ENCODE data around the gene THY1. TPM values are rescaled to one million over a fixed set of nuclear protein-coding genes. Genes with fewer than 3 reads are reported as not detected.

THY1 gene
- total and polyA plus RNA-seq, 8 donors, result 28.7 to 130 (median 46.9) TPM

DNA sequence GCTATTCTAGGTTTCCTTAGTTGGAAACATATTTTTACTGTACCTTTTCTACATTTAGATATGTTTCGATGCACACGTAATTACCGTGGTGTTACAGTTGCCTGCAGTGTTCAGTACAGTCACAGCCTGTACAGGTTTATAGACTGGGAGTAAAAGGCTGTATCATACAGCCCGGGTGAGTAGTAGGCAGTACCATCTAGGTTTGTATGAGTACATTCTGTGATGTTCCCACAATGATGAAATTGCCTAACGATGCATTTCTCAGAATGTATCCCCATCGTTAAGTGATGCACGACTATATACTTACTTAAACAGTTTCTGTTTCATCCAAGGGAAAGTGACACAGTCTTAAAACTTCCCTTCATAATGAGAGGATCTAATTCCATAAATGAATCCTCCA, 13.1 kb upstream of the THY1 start:
- Histone ChIP-seq H3K27ac (no peak overlapping the region), H3K4me3 (no peak overlapping the region), H3K36me3 (no peaks in the 10 kb centered on the region), H3K4me1 (no peaks in the 10 kb centered on the region), H3K9me3 (no peaks in the 10 kb centered on the region), H3K27me3 (peaks cover 0 to 2% of the 10 kb centered on the region in 2 donors)
- intact Hi-C loops (cut with DNase I), result no loop called here
- ATAC-seq (no peak), DNase-seq (no peak)
- TF ChIP-seq, protein P1, sequence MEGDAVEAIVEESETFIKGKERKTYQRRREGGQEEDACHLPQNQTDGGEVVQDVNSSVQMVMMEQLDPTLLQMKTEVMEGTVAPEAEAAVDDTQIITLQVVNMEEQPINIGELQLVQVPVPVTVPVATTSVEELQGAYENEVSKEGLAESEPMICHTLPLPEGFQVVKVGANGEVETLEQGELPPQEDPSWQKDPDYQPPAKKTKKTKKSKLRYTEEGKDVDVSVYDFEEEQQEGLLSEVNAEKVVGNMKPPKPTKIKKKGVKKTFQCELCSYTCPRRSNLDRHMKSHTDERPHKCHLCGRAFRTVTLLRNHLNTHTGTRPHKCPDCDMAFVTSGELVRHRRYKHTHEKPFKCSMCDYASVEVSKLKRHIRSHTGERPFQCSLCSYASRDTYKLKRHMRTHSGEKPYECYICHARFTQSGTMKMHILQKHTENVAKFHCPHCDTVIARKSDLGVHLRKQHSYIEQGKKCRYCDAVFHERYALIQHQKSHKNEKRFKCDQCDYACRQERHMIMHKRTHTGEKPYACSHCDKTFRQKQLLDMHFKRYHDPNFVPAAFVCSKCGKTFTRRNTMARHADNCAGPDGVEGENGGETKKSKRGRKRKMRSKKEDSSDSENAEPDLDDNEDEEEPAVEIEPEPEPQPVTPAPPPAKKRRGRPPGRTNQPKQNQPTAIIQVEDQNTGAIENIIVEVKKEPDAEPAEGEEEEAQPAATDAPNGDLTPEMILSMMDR (IDR thresholded peaks at IDR 0.05), result no peak

DNA sequence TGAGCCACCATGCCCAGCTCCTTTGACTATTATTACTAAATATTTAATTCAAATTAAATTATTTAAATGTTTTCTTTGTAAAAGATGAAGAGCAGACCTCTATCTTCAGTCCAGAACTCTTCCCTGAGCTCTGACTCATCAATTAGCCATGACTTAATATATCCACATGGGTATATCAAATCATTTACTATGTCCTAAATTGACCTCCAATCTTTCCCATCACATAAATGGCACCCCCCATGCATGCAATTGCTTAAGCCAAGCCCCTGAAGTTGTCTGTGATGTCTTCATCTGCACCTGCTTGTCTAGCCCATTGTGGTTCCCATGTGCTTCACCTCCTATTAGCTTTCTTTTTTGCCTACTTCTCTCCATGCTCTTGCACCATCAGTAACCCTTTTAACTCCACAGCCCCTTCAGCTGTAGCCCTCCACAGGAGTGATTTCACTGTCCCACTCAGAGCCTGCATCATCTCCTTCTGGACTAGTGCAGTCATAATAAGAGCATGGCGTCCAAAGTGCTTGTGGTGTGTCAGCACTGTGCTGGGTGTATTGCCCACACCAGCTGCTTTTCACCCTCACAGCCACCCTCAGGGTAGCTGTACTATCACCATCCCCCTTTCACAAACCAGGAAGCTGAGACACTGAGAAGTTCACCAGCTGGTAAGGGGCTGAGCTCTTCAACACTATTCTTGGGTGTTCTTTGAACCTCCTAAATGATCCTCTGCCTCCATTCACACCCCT, 11.8 kb upstream of the THY1 start:
- H3K27ac ChIP-seq, result no peak overlapping the region
- H3K9me3 ChIP-seq, result no peaks in the 10 kb centered on the region
- TF ChIP-seq, protein P1 (IDR thresholded peaks at IDR 0.05), result no peak
- intact Hi-C loops (cut with DNase I), result no loop called here
- no peak overlapping the region for H3K4me3 ChIP-seq
- ATAC-seq (no peak), DNase-seq (no peak)
- peaks cover 0 to 12% of the 10 kb centered on the region in 2 donors for H3K27me3 ChIP-seq
- no peaks in the 10 kb centered on the region for H3K4me1 ChIP-seq
- no peaks in the 10 kb centered on the region for H3K36me3 ChIP-seq

DNA sequence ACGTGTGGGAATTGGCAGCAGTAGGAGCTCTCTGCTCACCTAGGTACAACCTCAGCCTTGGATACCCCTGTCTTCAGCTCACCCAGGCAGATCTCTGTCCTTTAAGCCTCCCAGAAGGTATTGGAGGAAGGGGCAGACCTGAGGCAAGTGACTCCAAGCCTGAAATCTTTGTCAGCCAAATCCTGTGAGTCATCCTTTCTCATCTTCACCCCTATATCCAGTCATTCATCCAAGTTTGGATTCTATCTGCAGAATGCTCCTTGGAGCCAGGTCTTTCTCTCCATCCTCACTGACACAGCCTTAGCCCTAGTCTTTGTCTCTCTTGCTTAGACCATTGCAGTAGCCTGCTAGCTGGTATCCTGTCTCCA, 10.4 kb upstream of the THY1 start:
- H3K36me3 ChIP-seq, result no peaks in the 10 kb centered on the region
- peak overlapping the region in 1 of 2 donors; percentile 37 for H3K27ac ChIP-seq
- peak; percentile 9 for ATAC-seq
- intact Hi-C loops (cut with DNase I), result no loop called here
- no peak overlapping the region for H3K4me3 ChIP-seq
- TF ChIP-seq, protein P1 (IDR thresholded peaks at IDR 0.05), result no peak
- H3K4me1 ChIP-seq, result no peaks in the 10 kb centered on the region
- H3K27me3 ChIP-seq, result peaks cover 0 to 13% of the 10 kb centered on the region in 2 donors
- no peak for DNase-seq
- H3K9me3 ChIP-seq, result no peaks in the 10 kb centered on the region

DNA sequence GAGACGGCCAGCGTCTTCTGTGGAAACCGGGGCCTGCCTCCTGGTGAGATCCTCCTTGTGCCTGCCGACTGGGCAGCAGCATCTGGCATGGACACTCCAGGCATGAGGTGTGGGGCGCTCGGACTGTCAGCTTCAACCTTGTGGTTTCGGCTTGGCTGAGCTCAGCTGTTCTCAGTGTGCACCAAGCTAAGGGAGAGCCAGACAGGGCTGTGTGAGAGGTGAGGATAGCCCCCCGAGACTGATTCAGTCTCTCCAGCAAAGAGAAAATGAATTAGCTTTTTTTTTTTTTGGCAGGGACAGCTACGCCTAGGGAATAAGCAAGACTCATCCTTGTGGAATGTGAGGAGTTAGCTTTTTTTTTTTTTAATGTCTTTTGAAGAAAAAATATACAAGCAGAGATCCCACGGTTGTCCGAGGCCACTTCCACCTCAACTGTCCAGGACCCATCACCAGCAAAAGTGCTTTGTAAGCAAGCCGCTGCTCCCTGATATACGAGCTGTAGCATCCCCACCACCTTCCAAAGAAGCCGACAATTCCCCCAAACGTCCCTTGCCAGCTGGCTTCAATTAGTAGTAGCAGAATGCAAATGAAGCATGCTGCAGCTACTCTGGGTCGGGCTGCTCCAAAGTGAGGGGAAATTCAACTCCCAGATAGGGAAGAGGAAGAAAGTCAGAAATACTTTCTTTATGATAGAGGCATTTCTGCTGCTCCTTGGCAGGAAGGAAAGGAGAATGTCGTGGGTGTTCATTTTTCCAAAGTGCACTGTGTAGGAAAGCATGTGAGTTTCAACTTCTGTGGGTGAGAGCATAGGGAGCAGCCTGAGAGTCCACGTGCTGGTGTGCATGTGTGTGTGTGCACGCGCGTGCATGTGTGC, 9.7 kb upstream of the THY1 start:
- H3K27ac ChIP-seq, result peak overlapping the region; percentile 5 to 37
- peak; percentile 74 for ATAC-seq

More for the DNA sequence above, 9.7 kb upstream of the THY1 start:
- H3K4me1 ChIP-seq, result no peaks in the 10 kb centered on the region
- H3K36me3 ChIP-seq, result no peaks in the 10 kb centered on the region
- peak in 2 of 4 donors; percentile 27 to 68 for DNase-seq
- peaks cover 0 to 13% of the 10 kb centered on the region in 2 donors for H3K27me3 ChIP-seq
- H3K9me3 ChIP-seq, result no peaks in the 10 kb centered on the region
- H3K4me3 ChIP-seq, result no peak overlapping the region
- intact Hi-C loops (cut with DNase I), result no loop called here
- TF ChIP-seq, protein P1 (IDR thresholded peaks at IDR 0.05), result no peak
